ENCODE results near the gene PAX6. TPM values are rescaled to one million over a fixed set of nuclear protein-coding genes. Genes with fewer than 3 reads are reported as not detected.

PAX6 gene
- total and polyA plus RNA-seq, 2 of the 13 experiments (the other 11 are each of a cell fraction or from before 2014, with no cell fraction given) = 0.15 to 1.1 TPM

DNA sequence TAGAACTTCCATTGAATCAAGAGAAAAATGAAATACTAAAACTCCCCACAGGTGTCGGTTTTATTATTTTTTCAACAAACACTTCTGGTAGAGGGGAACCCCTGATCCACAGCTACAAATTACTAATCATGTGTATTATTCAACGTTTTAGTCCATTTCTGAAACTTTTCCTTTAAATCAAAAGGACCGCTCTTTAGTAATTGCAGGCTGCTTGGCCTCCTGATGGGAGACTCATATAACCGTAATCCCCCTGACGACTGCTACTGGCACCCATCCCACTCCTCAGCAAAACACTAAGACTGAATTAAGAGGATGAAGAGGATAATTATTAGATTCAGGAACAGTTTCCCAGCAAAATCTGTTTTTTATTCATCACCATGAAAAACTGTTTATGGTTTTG lies 46.4 kb downstream of the PAX6 start:
- in situ Hi-C loops (cut with HindIII; ENCODE audit: extremely low pct_ligation_motif_present, low pct_unique_long_range_greater_than_20kb) = no loop called here
- intact Hi-C loops (cut with micrococcal nuclease; ENCODE audit: unreplicated experiment) = no loop called here
- CTCF ChIA-PET (ENCODE audit: low intra/inter-chr PET ratio, low total read pairs) = no interaction called here

DNA sequence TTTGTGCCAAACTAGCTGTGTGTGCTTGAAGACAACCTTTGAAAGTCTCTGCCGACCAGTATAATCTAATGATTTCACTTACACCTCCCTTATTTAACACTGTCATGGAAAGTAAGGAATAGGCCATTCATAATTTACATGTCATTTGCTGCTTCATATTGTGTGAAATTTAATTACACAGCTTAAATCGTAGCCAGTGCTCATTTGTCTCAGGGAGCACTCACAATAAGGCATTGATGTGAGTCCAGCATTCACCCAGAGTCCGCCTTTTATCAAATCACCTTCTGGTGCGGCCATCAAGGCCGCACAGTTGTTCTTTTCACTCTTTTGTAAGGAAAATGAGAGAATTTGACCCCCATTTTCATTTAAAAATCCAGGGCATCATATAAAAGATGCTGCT lies 46.9 kb downstream of the PAX6 start:
- in situ Hi-C loops (cut with HindIII; ENCODE audit: extremely low pct_ligation_motif_present, low pct_unique_long_range_greater_than_20kb) (no loop called here), intact Hi-C loops (cut with micrococcal nuclease; ENCODE audit: unreplicated experiment) (no loop called here)
- no peaks in the 10 kb centered on the region for H3K36me3 ChIP-seq (replicated peaks in 1 of 2; ENCODE audit: control insufficient read depth in 1 of 2, insufficient read depth in 2 of 2, low read length in 2 of 2)
- 91% methylated on average over 5 of the region's 5 CpGs for WGBS (ENCODE audit: low lambda C conversion rate)
- H3K4me1 ChIP-seq (ENCODE audit: insufficient read depth, low read length) = no peaks in the 10 kb centered on the region
- no peaks in the 10 kb centered on the region for H3K79me2 ChIP-seq (ENCODE audit: insufficient read depth, low read length)
- H2AFZ ChIP-seq (ENCODE audit: low read length) = no peak overlapping the region
- H4K20me1 ChIP-seq (ENCODE audit: insufficient read depth, low read length) = no peaks in the 10 kb centered on the region
- H3K27me3 ChIP-seq (ENCODE audit: control insufficient read depth in 1 of 2, insufficient read depth in 2 of 2, low read length in 2 of 2) = no peaks in the 10 kb centered on the region
- no peak overlapping the region for H3K4me3 ChIP-seq (replicated peaks in 1 of 3; ENCODE audit: insufficient read depth in 1 of 3, low read depth in 2 of 3, low read length in 3 of 3)
- ATAC-seq (no peak), DNase-seq (ENCODE audit: low spot score) (no peak), FAIRE-seq (no peak)
- no peak overlapping the region for H3K27ac ChIP-seq (ENCODE audit: extremely low read length, insufficient read depth, low read length)
- ChIA-PET POLR2A (no interaction called here), CTCF (ENCODE audit: low intra/inter-chr PET ratio, low total read pairs) (no interaction called here)
- H3K9me3 ChIP-seq (ENCODE audit: low read length) = no peaks in the 10 kb centered on the region
- BruUV-seq (replicated peaks) = no TSS peak
- H3K9ac ChIP-seq (ENCODE audit: insufficient read depth, low read depth, low read length) = no peak overlapping the region
- no peak overlapping the region for H3K4me2 ChIP-seq (ENCODE audit: low read depth, low read length)
- TF ChIP-seq SP4 (CRISPR knock-in tag; IDR thresholded peaks at IDR 0.05) (no peak), SUZ12 (IDR thresholded peaks at IDR 0.05; ENCODE audit: low read depth, low read length) (no peak), MBNL3 (CRISPR knock-in tag; conservative IDR thresholded peaks at IDR 0.05) (no peak), EHMT2 (IDR thresholded peaks at IDR 0.05; ENCODE audit: borderline replicate concordance, low read depth, low read length) (no peak), CEBPG (CRISPR knock-in tag; IDR thresholded peaks at IDR 0.05) (no peak), ONECUT2 (CRISPR knock-in tag; IDR thresholded peaks at IDR 0.05) (no peak), TRAFD1 (CRISPR knock-in tag; IDR thresholded peaks at IDR 0.05; ENCODE audit: borderline replicate concordance) (no peak), ZFP36 (IDR thresholded peaks at IDR 0.05; ENCODE audit: borderline replicate concordance, low read depth, low read length, partially characterized antibody) (no peak), NR2F2 (IDR thresholded peaks at IDR 0.05; ENCODE audit: borderline replicate concordance, low read depth) (no peak), PCBP1 (IDR thresholded peaks at IDR 0.05; ENCODE audit: borderline replicate concordance, low read depth, low read length) (no peak), GABPA (IDR thresholded peaks at IDR 0.05; ENCODE audit: low read depth, low read length) (no peak), GABPA (CRISPR knock-in tag; IDR thresholded peaks at IDR 0.05; ENCODE audit: low read depth) (no peak)

More for the DNA sequence above, 46.4 kb downstream of the PAX6 start:
- BruUV-seq (replicated peaks) = no TSS peak
- no peaks in the 10 kb centered on the region for H3K27me3 ChIP-seq (ENCODE audit: control insufficient read depth in 1 of 2, insufficient read depth in 2 of 2, low read length in 2 of 2)
- DNase-seq (ENCODE audit: low spot score) (no peak), FAIRE-seq (no peak), ATAC-seq (no peak)
- H3K4me3 ChIP-seq (replicated peaks in 1 of 3; ENCODE audit: insufficient read depth in 1 of 3, low read depth in 2 of 3, low read length in 3 of 3) = no peak overlapping the region
- TF ChIP-seq ZMYM3 (CRISPR knock-in tag; IDR thresholded peaks at IDR 0.05) (no peak), ZNF777 (CRISPR knock-in tag; IDR thresholded peaks at IDR 0.05) (no peak), ZNF3 (CRISPR knock-in tag; IDR thresholded peaks at IDR 0.05) (no peak), KLF15 (CRISPR knock-in tag; IDR thresholded peaks at IDR 0.05; ENCODE audit: borderline replicate concordance) (no peak), SMAD9 (CRISPR knock-in tag; IDR thresholded peaks at IDR 0.05) (no peak), ZNF337 (CRISPR knock-in tag; IDR thresholded peaks at IDR 0.05; ENCODE audit: borderline replicate concordance, low read depth) (no peak)
- TF ChIP-seq, protein P1, sequence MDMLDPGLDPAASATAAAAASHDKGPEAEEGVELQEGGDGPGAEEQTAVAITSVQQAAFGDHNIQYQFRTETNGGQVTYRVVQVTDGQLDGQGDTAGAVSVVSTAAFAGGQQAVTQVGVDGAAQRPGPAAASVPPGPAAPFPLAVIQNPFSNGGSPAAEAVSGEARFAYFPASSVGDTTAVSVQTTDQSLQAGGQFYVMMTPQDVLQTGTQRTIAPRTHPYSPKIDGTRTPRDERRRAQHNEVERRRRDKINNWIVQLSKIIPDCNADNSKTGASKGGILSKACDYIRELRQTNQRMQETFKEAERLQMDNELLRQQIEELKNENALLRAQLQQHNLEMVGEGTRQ (IDR thresholded peaks at IDR 0.05; ENCODE audit: low read depth, low read length) = no peak
- TF ChIP-seq, protein P1 (CRISPR knock-in tag; IDR thresholded peaks at IDR 0.05; ENCODE audit: borderline replicate concordance) = no peak
- no peaks in the 10 kb centered on the region for H3K36me3 ChIP-seq (replicated peaks in 1 of 2; ENCODE audit: control insufficient read depth in 1 of 2, insufficient read depth in 2 of 2, low read length in 2 of 2)
- H2AFZ ChIP-seq (ENCODE audit: low read length) = no peak overlapping the region
- no peaks in the 10 kb centered on the region for H4K20me1 ChIP-seq (ENCODE audit: insufficient read depth, low read length)
- no peaks in the 10 kb centered on the region for H3K4me1 ChIP-seq (ENCODE audit: insufficient read depth, low read length)
- H3K27ac ChIP-seq (ENCODE audit: extremely low read length, insufficient read depth, low read length) = no peak overlapping the region
- H3K9me3 ChIP-seq (ENCODE audit: low read length) = no peaks in the 10 kb centered on the region
- POLR2A ChIA-PET = no interaction called here
- H3K4me2 ChIP-seq (ENCODE audit: low read depth, low read length) = no peak overlapping the region
- H3K9ac ChIP-seq (ENCODE audit: insufficient read depth, low read depth, low read length) = no peak overlapping the region
- H3K79me2 ChIP-seq (ENCODE audit: insufficient read depth, low read length) = no peaks in the 10 kb centered on the region
- 88% methylated on average over 5 of the region's 5 CpGs for WGBS (ENCODE audit: low lambda C conversion rate)
